Lung (tissue), 12 donors: ENCODE data around the gene SLC46A1. TPM values are rescaled to one million over a fixed set of nuclear protein-coding genes. Genes with fewer than 3 reads are reported as not detected.

Experiments
- ATAC-seq: fragments of 200-7000 bp; cut with Tn5 transposase; one replicate; pipeline ENCODE4 v1.9.1; 2020; ENCODE audit warnings: moderate number of reproducible peaks; ENCODE audit not compliant: insufficient read depth, low FRiP score
- DNase-seq, 3 donors: peaks; one replicate each; pipeline ENCODE4 v3.0.0-alpha.2; 2013 to 2017
- H3K27ac ChIP-seq, 2 donors: one replicate each; pipeline ENCODE4 v1.5.1; 2013; ENCODE audit warnings: mild to moderate bottlenecking in 2 of 2, moderate library complexity in 2 of 2, control low read depth in 1 of 2, inconsistent platforms in 1 of 2, low read depth in 1 of 2, low read length in 1 of 2
- H3K27me3 ChIP-seq, 3 donors: one replicate each; pipeline ENCODE4 v1.5.1; 2013; ENCODE audit warnings: low read length in 2 of 3; ENCODE audit not compliant: control insufficient read depth in 3 of 3, insufficient read depth in 3 of 3
- H3K36me3 ChIP-seq, 4 donors: one replicate each; pipeline ENCODE4 v1.5.1; 2013; ENCODE audit warnings: low read length in 4 of 4, mild to moderate bottlenecking in 1 of 4, moderate library complexity in 1 of 4; ENCODE audit not compliant: control insufficient read depth in 4 of 4, insufficient read depth in 4 of 4
- H3K4me1 ChIP-seq, 5 donors: one replicate each; pipeline ENCODE4 v1.5.1; 2013; ENCODE audit warnings: low read length in 5 of 5, mild to moderate bottlenecking in 2 of 5, moderate library complexity in 1 of 5; ENCODE audit not compliant: control insufficient read depth in 5 of 5, insufficient read depth in 5 of 5
- H3K4me3 ChIP-seq: one replicate; pipeline ENCODE4 v1.5.1; 2013; ENCODE audit warnings: mild to moderate bottlenecking, control low read depth, moderate library complexity
- H3K9ac ChIP-seq, 2 donors: one replicate each; pipeline ENCODE4 v1.5.1; 2013; ENCODE audit warnings: low read length in 2 of 2, control low read depth in 1 of 2; ENCODE audit not compliant: insufficient read depth in 1 of 2
- H3K9me3 ChIP-seq, 4 donors: one replicate each; pipeline ENCODE4 v1.5.1; 2013; ENCODE audit warnings: low read length in 3 of 4, mild to moderate bottlenecking in 1 of 4, moderate library complexity in 1 of 4; ENCODE audit not compliant: control insufficient read depth in 4 of 4, insufficient read depth in 3 of 4
- CTCF ChIP-seq: IDR thresholded peaks from 2 replicates; pipeline ENCODE4 v1.5.1; 2012; ENCODE audit warnings: mild to moderate bottlenecking; ENCODE audit errors: control extremely low read depth, extremely low read depth
- WGBS, 2 donors: extraction: QIAGEN DNeasy Blood & Tissue Kit; methylation state at CpG; one replicate each; pipeline ENCODE4 v1.1.7; 2013; 5-methylcytosine and 5-hydroxymethylcytosine counted together
- polyA plus RNA-seq, 2 donors: library from polyadenylated mRNA; stranded (reverse); fragments of 200-250 nt; gene quantifications; one replicate each; pipeline ENCODE4 v1.2.1, GENCODE V29; 2013
- total RNA-seq, 2 donors: library from RNA; depleted of rRNA in 1 of 2; stranded (reverse); fragments of >200 nt in 1 of 2; gene quantifications; one replicate each; pipeline ENCODE4 v1.2.1, GENCODE V29; 2014 to 2021
- donor health status: control.
- donor health status: control.
- donor health status: Bipolar disorder and iron deficiency.
- donor health status: healthy.
- donor health status: DM: yes; HTN: yes; CAD: no.

SLC46A1 gene
- total and polyA plus RNA-seq, 4 donors: 4.6 to 23.8 (median 9.4) TPM

- WGBS, 2 donors: 86 to 90% methylated on average over 1 of the region's 1 CpG
- Histone ChIP-seq H3K27ac (no peak overlapping the region), H3K27me3 (peaks cover 0 to 8% (median 0%) of the 10 kb centered on the region in 3 donors), H3K4me1 (peaks cover 0 to 8% (median 3%) of the 10 kb centered on the region in 5 donors), H3K4me3 (no peak overlapping the region), H3K9me3 (peaks cover 0 to 2% (median 0%) of the 10 kb centered on the region in 4 donors), H3K9ac (no peak overlapping the region), H3K36me3 (no peaks in the 10 kb centered on the region)
- DNase-seq (no peak), ATAC-seq (no peak)
- TF ChIP-seq CTCF: no peak
Observed at GRCh38 chr17:28407974-28408306, 1.9 kb upstream of the SLC46A1 start.

- Histone ChIP-seq H3K9me3 (peaks cover 0 to 2% (median 0%) of the 10 kb centered on the region in 4 donors), H3K27me3 (peaks cover 0 to 8% (median 0%) of the 10 kb centered on the region in 3 donors), H3K4me1 (peaks cover 0 to 8% (median 3%) of the 10 kb centered on the region in 5 donors), H3K36me3 (no peaks in the 10 kb centered on the region), H3K4me3 (no peak overlapping the region), H3K9ac (no peak overlapping the region), H3K27ac (no peak overlapping the region)
- ATAC-seq: no peak
- 83 to 89% methylated on average over 5 of the region's 5 CpGs for WGBS, 2 donors
- no peak for DNase-seq
- no peak for TF ChIP-seq CTCF
Observed at GRCh38 chr17:28407130-28407973, 1.3 kb upstream of the SLC46A1 start.

GRCh38 chr17:28406473-28406814, 432 bp upstream of the SLC46A1 start:
- ATAC-seq (no peak), DNase-seq (no peak)
- no peak overlapping the region for H3K27ac ChIP-seq
- peaks cover 0 to 5% (median 1%) of the 10 kb centered on the region in 4 donors for H3K36me3 ChIP-seq
- H3K4me1 ChIP-seq: peaks cover 0 to 8% (median 3%) of the 10 kb centered on the region in 5 donors
- 25 to 31% methylated on average over 9 of the region's 9 CpGs for WGBS, 2 donors
- H3K4me3 ChIP-seq: no peak overlapping the region
- H3K27me3 ChIP-seq: peaks cover 0 to 4% (median 0%) of the 10 kb centered on the region in 3 donors
- no peak for TF ChIP-seq CTCF
- no peak overlapping the region for H3K9ac ChIP-seq
- H3K9me3 ChIP-seq: peaks cover 0 to 2% (median 0%) of the 10 kb centered on the region in 4 donors
